Measurements from ENCODE around the gene PPARGC1A. TPM values are rescaled to one million over a fixed set of nuclear protein-coding genes. Genes with fewer than 3 reads are reported as not detected.

PPARGC1A gene
- total and polyA plus RNA-seq, 2 donors (not counting 1 experiment from before 2014, with no cell fraction given) = not detected

GRCh38 chr4:23929248-23929647 is 39.4 kb upstream of the PPARGC1A start:
- H3K9ac ChIP-seq (ENCODE audit: low read length) = no peak overlapping the region
- ATAC-seq (ENCODE audit: low read depth) = no peak
- no peaks in the 10 kb centered on the region for H3K27me3 Mint-ChIP-seq

GRCh38 chr4:23924556-23924955 is 34.7 kb upstream of the PPARGC1A start:
- H2AFZ ChIP-seq (ENCODE audit: insufficient read depth, low read depth, low read length, poor library complexity, severe bottlenecking) = no peak overlapping the region
- H3K27ac Mint-ChIP-seq = no peak overlapping the region
- DNase-seq (no peak), ATAC-seq (ENCODE audit: low read depth) (no peak)
- H3K9me3 Mint-ChIP-seq (ENCODE audit: insufficient read depth) = no peaks in the 10 kb centered on the region
- POLR2A ChIA-PET = no interaction called here
- no peak for TF ChIP-seq EZH2 (IDR thresholded peaks at IDR 0.05; ENCODE audit: borderline replicate concordance, insufficient read depth, low read depth, low read length, poor library complexity, severe bottlenecking)
- TF ChIP-seq CTCF (IDR thresholded peaks at IDR 0.05) = no peak
- no peaks in the 10 kb centered on the region for H3K79me2 ChIP-seq (ENCODE audit: control insufficient read depth, insufficient read depth, low read length)
- H3K4me1 ChIP-seq (ENCODE audit: control insufficient read depth in 2 of 2, insufficient read depth in 2 of 2, low read length in 2 of 2) = no peaks in the 10 kb centered on the region
- intact Hi-C loops (cut with micrococcal nuclease) = no loop called here
- peaks cover 0 to 3% (median 0%) of the 10 kb centered on the region in 3 donors for H3K9me3 ChIP-seq (ENCODE audit: control extremely low read depth in 1 of 3, control insufficient read depth in 2 of 3, insufficient read depth in 1 of 3, low read length in 2 of 3)
- CTCF ChIA-PET = no interaction called here
- H4K20me1 ChIP-seq (ENCODE audit: control insufficient read depth, insufficient read depth, low read length, poor library complexity, severe bottlenecking) = no peaks in the 10 kb centered on the region
- H3K4me3 ChIP-seq (ENCODE audit: control extremely low read depth in 1 of 5, extremely low read depth in 1 of 5, insufficient read depth in 1 of 5, low read depth in 2 of 5, low read length in 4 of 5) = no peak overlapping the region
- no peak overlapping the region for H3K9ac ChIP-seq (ENCODE audit: low read length)
- no peak overlapping the region for H3K27ac ChIP-seq (ENCODE audit: low read length in 2 of 2)
- H3K36me3 ChIP-seq (replicated peaks in 1 of 2; ENCODE audit: control extremely low read depth in 1 of 2, control insufficient read depth in 1 of 2, extremely low read depth in 1 of 2, insufficient read depth in 2 of 2, low read length in 1 of 2) = no peaks in the 10 kb centered on the region
- no peaks in the 10 kb centered on the region for H3K27me3 ChIP-seq (replicated peaks in 1 of 4; ENCODE audit: control extremely low read depth in 1 of 4, control insufficient read depth in 3 of 4, insufficient read depth in 4 of 4, low read length in 3 of 4)
- 95% methylated on average over 3 of the region's 4 CpGs for WGBS (ENCODE audit: insufficient coverage)
- H3K4me2 ChIP-seq (replicated peaks; ENCODE audit: low read depth, low read length, poor library complexity, severe bottlenecking) = no peak overlapping the region
- H3K27me3 Mint-ChIP-seq = no peaks in the 10 kb centered on the region
- no peak overlapping the region for H3K4me3 Mint-ChIP-seq
- no peaks in the 10 kb centered on the region for H3K4me1 Mint-ChIP-seq

More at GRCh38 chr4:23929248-23929647, 39.4 kb upstream of the PPARGC1A start:
- H3K9me3 Mint-ChIP-seq (ENCODE audit: insufficient read depth) = peaks cover 2% of the 10 kb centered on the region
- no peak for DNase-seq
- H3K27ac ChIP-seq (ENCODE audit: low read length in 2 of 2) = no peak overlapping the region
- H3K4me2 ChIP-seq (replicated peaks; ENCODE audit: low read depth, low read length, poor library complexity, severe bottlenecking) = no peak overlapping the region
- no peaks in the 10 kb centered on the region for H3K36me3 ChIP-seq (replicated peaks in 1 of 2; ENCODE audit: control extremely low read depth in 1 of 2, control insufficient read depth in 1 of 2, extremely low read depth in 1 of 2, insufficient read depth in 2 of 2, low read length in 1 of 2)
- intact Hi-C loops (cut with micrococcal nuclease) = no loop called here
- no peak overlapping the region for H3K27ac Mint-ChIP-seq
- no peak for TF ChIP-seq CTCF (IDR thresholded peaks at IDR 0.05)
- no peak for TF ChIP-seq EZH2 (IDR thresholded peaks at IDR 0.05; ENCODE audit: borderline replicate concordance, insufficient read depth, low read depth, low read length, poor library complexity, severe bottlenecking)
- no peaks in the 10 kb centered on the region for H3K4me1 Mint-ChIP-seq
- ChIA-PET CTCF (no interaction called here), POLR2A (no interaction called here)
- H3K4me3 ChIP-seq (ENCODE audit: control extremely low read depth in 1 of 5, extremely low read depth in 1 of 5, insufficient read depth in 1 of 5, low read depth in 2 of 5, low read length in 4 of 5) = no peak overlapping the region
- H3K4me1 ChIP-seq (ENCODE audit: control insufficient read depth in 2 of 2, insufficient read depth in 2 of 2, low read length in 2 of 2) = no peaks in the 10 kb centered on the region
- WGBS (ENCODE audit: insufficient coverage) = 100% methylated on average over 1 of the region's 3 CpGs
- H3K79me2 ChIP-seq (ENCODE audit: control insufficient read depth, insufficient read depth, low read length) = no peaks in the 10 kb centered on the region
- H3K9me3 ChIP-seq (ENCODE audit: control extremely low read depth in 1 of 3, control insufficient read depth in 2 of 3, insufficient read depth in 1 of 3, low read length in 2 of 3) = peaks cover 0 to 7% (median 0%) of the 10 kb centered on the region in 3 donors
- no peaks in the 10 kb centered on the region for H3K27me3 ChIP-seq (replicated peaks in 1 of 4; ENCODE audit: control extremely low read depth in 1 of 4, control insufficient read depth in 3 of 4, insufficient read depth in 4 of 4, low read length in 3 of 4)
- H4K20me1 ChIP-seq (ENCODE audit: control insufficient read depth, insufficient read depth, low read length, poor library complexity, severe bottlenecking) = no peaks in the 10 kb centered on the region
- H3K4me3 Mint-ChIP-seq = no peak overlapping the region
- no peak overlapping the region for H2AFZ ChIP-seq (ENCODE audit: insufficient read depth, low read depth, low read length, poor library complexity, severe bottlenecking)

All from B cell (primary cell).